ENCODE measurements around the gene LMBRD2.

GRCh38 chr5:36172599-36172998 is 20.9 kb upstream of the LMBRD2 start:
- no peak for TF ChIP-seq POLR2A (IDR thresholded peaks at IDR 0.05; ENCODE audit: low read depth, low read length)
- no peak for TF ChIP-seq CTCF (IDR thresholded peaks at IDR 0.05; ENCODE audit: extremely low read depth in 1 of 2, insufficient read depth in 1 of 2, low read depth in 1 of 2, low read length in 2 of 2)
- no peak for TF ChIP-seq EZH2 (IDR thresholded peaks at IDR 0.05; ENCODE audit: borderline replicate concordance, low read depth, low read length, severe bottlenecking)
- no peak for TF ChIP-seq MAX (IDR thresholded peaks at IDR 0.05; ENCODE audit: insufficient read depth, insufficient read length)
- TF ChIP-seq POLR2AphosphoS5 (IDR thresholded peaks at IDR 0.05; ENCODE audit: insufficient read depth, low read depth, low read length): no peak
- TF ChIP-seq FOS (IDR thresholded peaks at IDR 0.05; ENCODE audit: borderline replicate concordance, insufficient read depth, low read length): no peak
- no peak for TF ChIP-seq MYC (IDR thresholded peaks at IDR 0.05; ENCODE audit: low read depth, low read length)
- no peak for TF ChIP-seq JUN (IDR thresholded peaks at IDR 0.05; ENCODE audit: borderline replicate concordance, insufficient read depth, insufficient read length, low read depth)

All from endothelial cell of umbilical vein (primary cell).